ENCODE results near the gene GPR161. TPM values are rescaled to one million over a fixed set of nuclear protein-coding genes. Genes with fewer than 3 reads are reported as not detected.

Gene GPR161
- total RNA-seq, 2 experiments from 2014 or later, result 0.37 to 0.44 TPM

GRCh38 chr1:168087696-168088095 is 49.0 kb downstream of the GPR161 start:
- Mint-ChIP-seq H3K27ac (no peak overlapping the region), H3K9me3 (ENCODE audit: low read depth) (no peaks in the 10 kb centered on the region), H3K27me3 (no peaks in the 10 kb centered on the region), H3K4me3 (no peak overlapping the region), H3K36me3 (no peaks in the 10 kb centered on the region), H3K4me1 (peaks cover 3% of the 10 kb centered on the region)
- no peak for DNase-seq
- CTCF ChIA-PET, result interaction anchor here (1.0 kb wide), 1 partner anchor 104 kb away, joined by 3 read pairs; no protein-coding TSS in a partner anchor
- ATAC-seq, result no peak

GRCh38 chr1:168086438-168086837 is 50.3 kb downstream of the GPR161 start:
- peaks cover 3% of the 10 kb centered on the region for H3K4me1 Mint-ChIP-seq
- DNase-seq (no peak), ATAC-seq (no peak)
- H3K36me3 Mint-ChIP-seq, result no peaks in the 10 kb centered on the region
- no peak overlapping the region for H3K27ac Mint-ChIP-seq
- CTCF ChIA-PET, result interaction anchor here (0.5 to 1.6 kb wide), 3 partner anchors 9 to 491 kb away, joined by 3 to 4 read pairs (median 3); no protein-coding TSS in a partner anchor
- no peaks in the 10 kb centered on the region for H3K27me3 Mint-ChIP-seq
- no peak overlapping the region for H3K4me3 Mint-ChIP-seq
- H3K9me3 Mint-ChIP-seq (ENCODE audit: low read depth), result no peaks in the 10 kb centered on the region

GRCh38 chr1:168085401-168085872 is 51.3 kb downstream of the GPR161 start:
- Mint-ChIP-seq H3K4me3 (no peak overlapping the region), H3K27me3 (no peaks in the 10 kb centered on the region), H3K4me1 (peaks cover 3% of the 10 kb centered on the region), H3K9me3 (ENCODE audit: low read depth) (no peaks in the 10 kb centered on the region), H3K36me3 (no peaks in the 10 kb centered on the region), H3K27ac (no peak overlapping the region)
- CTCF ChIA-PET, result interaction anchor here (0.6 to 1.6 kb wide), 17 partner anchors 9 to 490 kb away, joined by 3 to 5 read pairs (median 3); no protein-coding TSS in a partner anchor
- DNase-seq (no peak), ATAC-seq (no peak)

GRCh38 chr1:168084396-168085231 is 52.1 kb downstream of the GPR161 start:
- Mint-ChIP-seq H3K36me3 (no peaks in the 10 kb centered on the region), H3K4me1 (peaks cover 3% of the 10 kb centered on the region), H3K27ac (no peak overlapping the region), H3K9me3 (ENCODE audit: low read depth) (no peaks in the 10 kb centered on the region), H3K4me3 (no peak overlapping the region), H3K27me3 (no peaks in the 10 kb centered on the region)
- peak; percentile 77 for DNase-seq
- peak; percentile 74 for ATAC-seq
- CTCF ChIA-PET, result interaction anchor here (0.7 to 2.1 kb wide), 20 partner anchors 10 to 490 kb away, joined by 3 to 6 read pairs (median 3); no protein-coding TSS in a partner anchor

- Mint-ChIP-seq H3K27ac (no peak overlapping the region), H3K27me3 (no peaks in the 10 kb centered on the region), H3K9me3 (ENCODE audit: low read depth) (no peaks in the 10 kb centered on the region), H3K4me1 (peaks cover 3% of the 10 kb centered on the region), H3K4me3 (no peak overlapping the region), H3K36me3 (no peaks in the 10 kb centered on the region)
- CTCF ChIA-PET, result interaction anchor here (0.6 to 2.7 kb wide), 14 partner anchors 12 to 994 kb away, joined by 3 to 12 read pairs (median 5); partner anchors contain the start of genes DCAF6 and MPC2
- DNase-seq, result no peak
- ATAC-seq, result no peak
These were observed 53.0 kb downstream of the GPR161 start for GRCh38 chr1:168083456-168084325.

GRCh38 chr1:168082008-168082876 is 54.5 kb downstream of the GPR161 start:
- Mint-ChIP-seq H3K9me3 (ENCODE audit: low read depth) (no peaks in the 10 kb centered on the region), H3K27ac (no peak overlapping the region), H3K27me3 (no peaks in the 10 kb centered on the region), H3K4me1 (peaks cover 3% of the 10 kb centered on the region), H3K4me3 (no peak overlapping the region), H3K36me3 (no peaks in the 10 kb centered on the region)
- CTCF ChIA-PET, result interaction anchor here (0.7 to 2.9 kb wide), 52 partner anchors 10 to 529 kb away, joined by 3 to 25 read pairs (median 4); partner anchors contain the start of genes CREG1, DCAF6 and MPC2
- peak; percentile 83 for DNase-seq
- peak; percentile 88 for ATAC-seq

- no peak overlapping the region for H3K4me3 Mint-ChIP-seq
- H3K36me3 Mint-ChIP-seq, result peaks cover 3% of the 10 kb centered on the region
- ATAC-seq (no peak), DNase-seq (no peak)
- peaks cover 3% of the 10 kb centered on the region for H3K4me1 Mint-ChIP-seq
- H3K27me3 Mint-ChIP-seq, result no peaks in the 10 kb centered on the region
- H3K9me3 Mint-ChIP-seq (ENCODE audit: low read depth), result no peaks in the 10 kb centered on the region
- no peak overlapping the region for H3K27ac Mint-ChIP-seq
- CTCF ChIA-PET, result interaction anchor here (0.7 to 2.9 kb wide), 43 partner anchors 9 to 528 kb away, joined by 3 to 25 read pairs (median 5); partner anchors contain the start of genes CREG1, DCAF6 and MPC2
These were observed 55.2 kb downstream of the GPR161 start for GRCh38 chr1:168081373-168082007.

GRCh38 chr1:168079761-168080160 is 57.0 kb downstream of the GPR161 start:
- H3K27ac Mint-ChIP-seq, result no peak overlapping the region
- CTCF ChIA-PET, result interaction anchor here (1.4 kb wide), 1 partner anchor 479 kb away, joined by 3 read pairs; no protein-coding TSS in a partner anchor

GRCh38 chr1:168069384-168069783 is 67.3 kb downstream of the GPR161 start:
- DNase-seq (no peak), ATAC-seq (no peak)
- Mint-ChIP-seq H3K4me3 (no peak overlapping the region), H3K4me1 (no peaks in the 10 kb centered on the region), H3K36me3 (peaks cover 32% of the 10 kb centered on the region), H3K27me3 (no peaks in the 10 kb centered on the region), H3K27ac (no peak overlapping the region), H3K9me3 (ENCODE audit: low read depth) (no peaks in the 10 kb centered on the region)
- CTCF ChIA-PET, result interaction anchor here (1.3 kb wide), 1 partner anchor 13 kb away, joined by 5 read pairs; no protein-coding TSS in a partner anchor

More at GRCh38 chr1:168079761-168080160, 57.0 kb downstream of the GPR161 start:
- Mint-ChIP-seq H3K36me3 (peaks cover 11% of the 10 kb centered on the region), H3K9me3 (ENCODE audit: low read depth) (no peaks in the 10 kb centered on the region), H3K4me3 (no peak overlapping the region), H3K4me1 (peaks cover 2% of the 10 kb centered on the region), H3K27me3 (no peaks in the 10 kb centered on the region)
- no peak for DNase-seq
- no peak for ATAC-seq

- peaks cover 25% of the 10 kb centered on the region for H3K36me3 Mint-ChIP-seq
These were observed 71.2 kb downstream of the GPR161 start for GRCh38 chr1:168065506-168065905.

GRCh38 chr1:168064216-168064615 is 72.5 kb downstream of the GPR161 start:
- no peaks in the 10 kb centered on the region for H3K27me3 Mint-ChIP-seq
- H3K4me3 Mint-ChIP-seq, result no peak overlapping the region
- no peak overlapping the region for H3K27ac Mint-ChIP-seq
- no peak for ATAC-seq
- peaks cover 22% of the 10 kb centered on the region for H3K36me3 Mint-ChIP-seq
- H3K9me3 Mint-ChIP-seq (ENCODE audit: low read depth), result no peaks in the 10 kb centered on the region
- H3K4me1 Mint-ChIP-seq, result no peaks in the 10 kb centered on the region
- no peak for DNase-seq
- CTCF ChIA-PET, result interaction anchor here (2.0 kb wide), 1 partner anchor 19 kb away, joined by 8 read pairs; no protein-coding TSS in a partner anchor

More at GRCh38 chr1:168065506-168065905, 71.2 kb downstream of the GPR161 start:
- CTCF ChIA-PET, result interaction anchor here (1.2 to 2.0 kb wide), 3 partner anchors 10 to 20 kb away, joined by 4 to 8 read pairs (median 4); no protein-coding TSS in a partner anchor
- Mint-ChIP-seq H3K27ac (no peak overlapping the region), H3K9me3 (ENCODE audit: low read depth) (no peaks in the 10 kb centered on the region), H3K4me3 (no peak overlapping the region), H3K4me1 (no peaks in the 10 kb centered on the region), H3K27me3 (no peaks in the 10 kb centered on the region)
- no peak for ATAC-seq
- no peak for DNase-seq

GRCh38 chr1:168057921-168058320 is 78.8 kb downstream of the GPR161 start:
- DNase-seq (no peak), ATAC-seq (no peak)
- Mint-ChIP-seq H3K4me1 (peaks cover 3% of the 10 kb centered on the region), H3K27ac (no peak overlapping the region), H3K4me3 (no peak overlapping the region), H3K27me3 (no peaks in the 10 kb centered on the region), H3K9me3 (ENCODE audit: low read depth) (no peaks in the 10 kb centered on the region), H3K36me3 (peaks cover 5% of the 10 kb centered on the region)
- CTCF ChIA-PET, result no interaction called here

Data from activated CD8-positive, alpha-beta memory T cell treated with anti-CD3 and anti-CD28 coated beads, Interleukin-2, amount 10 ng/mL, durations not matched to agents 7 days and 5 days (primary cell).